ENCODE data around the gene LDLRAD3.

The LDLRAD3 gene

GRCh38 chr11:35928688-35929395 is 15.0 kb upstream of the LDLRAD3 start:
- DNase-seq, result no peak

GRCh38 chr11:35930466-35930865 is 13.4 kb upstream of the LDLRAD3 start:
- no peak for DNase-seq

GRCh38 chr11:35932121-35932520 is 11.7 kb upstream of the LDLRAD3 start:
- no peak for DNase-seq

GRCh38 chr11:35932681-35933319 is 11.1 kb upstream of the LDLRAD3 start:
- DNase-seq, result no peak

- no peak for DNase-seq
Observed at GRCh38 chr11:35933320-35933871, 10.5 kb upstream of the LDLRAD3 start.

- no peak for DNase-seq
Observed at GRCh38 chr11:35934271-35934670, 9.6 kb upstream of the LDLRAD3 start.

- DNase-seq, result no peak
Observed at GRCh38 chr11:35934981-35935380, 8.9 kb upstream of the LDLRAD3 start.

- DNase-seq, result no peak
Observed at GRCh38 chr11:35935390-35935789, 8.5 kb upstream of the LDLRAD3 start.

GRCh38 chr11:35937111-35937510 is 6.8 kb upstream of the LDLRAD3 start:
- no peak for DNase-seq

- no peak for DNase-seq
Observed at GRCh38 chr11:35937700-35938099, 6.2 kb upstream of the LDLRAD3 start.

- no peak for DNase-seq
Observed at GRCh38 chr11:35938231-35938630, 5.6 kb upstream of the LDLRAD3 start.

GRCh38 chr11:35943309-35943708 is 553 bp upstream of the LDLRAD3 start:
- DNase-seq, result no peak

GRCh38 chr11:35944503-35945136 is 758 bp downstream of the LDLRAD3 start:
- no peak for DNase-seq

- no peak for DNase-seq
Observed at GRCh38 chr11:35945137-35945518, 1.3 kb downstream of the LDLRAD3 start.

- no peak for DNase-seq
Observed at GRCh38 chr11:35946766-35947165, 2.9 kb downstream of the LDLRAD3 start.

- DNase-seq, result no peak
Observed at GRCh38 chr11:35947437-35947836, 3.6 kb downstream of the LDLRAD3 start.

- no peak for DNase-seq
Observed at GRCh38 chr11:35949242-35949641, 5.4 kb downstream of the LDLRAD3 start.

- DNase-seq, result no peak
Observed at GRCh38 chr11:35950082-35950481, 6.2 kb downstream of the LDLRAD3 start.

GRCh38 chr11:35951680-35952079 is 7.8 kb downstream of the LDLRAD3 start:
- DNase-seq, result no peak

- DNase-seq, result no peak
Observed at GRCh38 chr11:35953081-35953760, 9.4 kb downstream of the LDLRAD3 start.

- DNase-seq, result no peak
Observed at GRCh38 chr11:35954205-35954604, 10.3 kb downstream of the LDLRAD3 start.

GRCh38 chr11:35955636-35956035 is 11.8 kb downstream of the LDLRAD3 start:
- DNase-seq, result no peak

- no peak for DNase-seq
Observed at GRCh38 chr11:35962369-35963138, 18.7 kb downstream of the LDLRAD3 start.
